T-helper 2 cell treated with Interferon-gamma antibody and Interleukin-4, amounts not matched to agents 5 μg/mL and 100 μg/mL, for 36 hours (primary cell): Measurements from ENCODE around the gene FRMD4B.

Experiments used
- DNase-seq: peaks from one replicate; pipeline ENCODE4 v3.0.0; 2021; ENCODE audit warnings: low spot score
- H3K27ac Mint-ChIP-seq: one replicate; pipeline ENCODE4 v1.8.0; 2021; ENCODE audit warnings: mild to moderate bottlenecking, mixed read lengths
- H3K27me3 Mint-ChIP-seq: one replicate; pipeline ENCODE4 v1.8.0; 2021; ENCODE audit warnings: low read depth, mixed read lengths
- H3K36me3 Mint-ChIP-seq: one replicate; pipeline ENCODE4 v1.8.0; 2021; ENCODE audit warnings: low read depth, mixed read lengths
- H3K4me1 Mint-ChIP-seq: one replicate; pipeline ENCODE4 v1.8.0; 2021; ENCODE audit warnings: low read depth, mixed read lengths
- H3K4me3 Mint-ChIP-seq: one replicate; pipeline ENCODE4 v1.8.0; 2022; ENCODE audit warnings: mild to moderate bottlenecking, moderate library complexity, mixed read lengths
- H3K9me3 Mint-ChIP-seq: one replicate; pipeline ENCODE4 v1.8.0; 2021; ENCODE audit warnings: mixed read lengths

FRMD4B gene

DNA sequence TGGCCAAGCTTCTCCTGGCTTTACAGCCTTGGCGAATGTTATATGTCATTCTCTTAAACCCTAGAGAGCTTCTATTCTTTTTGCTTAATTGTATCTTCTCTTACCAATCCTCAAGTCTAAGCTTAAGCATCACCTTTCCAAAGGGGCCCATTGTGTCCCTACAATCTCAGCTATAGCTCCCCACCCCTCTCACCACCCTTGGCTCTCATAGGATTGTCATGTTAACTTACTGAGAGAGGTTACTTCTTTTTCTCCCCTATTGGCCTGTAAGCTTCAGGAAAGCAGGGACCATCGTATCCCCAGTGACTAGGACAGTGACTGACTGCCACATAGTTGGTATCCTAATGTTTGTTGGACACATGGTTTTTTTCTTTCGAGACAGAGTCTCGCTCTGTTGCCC, 220.1 kb downstream of the FRMD4B start:
- Mint-ChIP-seq H3K27ac (no peak overlapping the region), H3K36me3 (peaks cover 3% of the 10 kb centered on the region), H3K4me1 (peaks cover 5% of the 10 kb centered on the region), H3K4me3 (no peak overlapping the region), H3K27me3 (no peaks in the 10 kb centered on the region), H3K9me3 (no peaks in the 10 kb centered on the region)
- no peak for DNase-seq

DNA sequence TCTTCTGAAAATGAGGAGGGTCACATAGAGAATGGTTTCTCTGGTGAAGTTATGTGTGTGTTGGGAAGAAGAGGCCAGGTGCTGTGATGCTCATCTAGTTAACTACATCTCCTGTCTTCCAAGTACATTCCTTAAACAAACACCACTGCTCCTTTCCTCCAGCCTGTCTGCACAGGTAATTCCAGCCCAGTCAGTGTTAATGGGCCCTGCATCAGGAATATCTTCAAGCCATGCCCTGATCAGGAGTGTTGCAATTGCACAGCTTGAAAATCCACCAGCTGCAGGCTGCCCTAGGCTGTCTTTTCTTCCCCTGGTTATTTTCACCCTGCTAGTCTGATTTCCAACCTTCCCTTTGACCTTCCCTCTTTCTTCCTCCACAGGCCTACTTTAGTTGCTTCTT, 221.6 kb downstream of the FRMD4B start:
- Mint-ChIP-seq H3K27me3 (no peaks in the 10 kb centered on the region), H3K36me3 (peaks cover 2% of the 10 kb centered on the region), H3K27ac (no peak overlapping the region), H3K4me3 (no peak overlapping the region), H3K9me3 (no peaks in the 10 kb centered on the region), H3K4me1 (peaks cover 13% of the 10 kb centered on the region)
- DNase-seq, result no peak

DNA sequence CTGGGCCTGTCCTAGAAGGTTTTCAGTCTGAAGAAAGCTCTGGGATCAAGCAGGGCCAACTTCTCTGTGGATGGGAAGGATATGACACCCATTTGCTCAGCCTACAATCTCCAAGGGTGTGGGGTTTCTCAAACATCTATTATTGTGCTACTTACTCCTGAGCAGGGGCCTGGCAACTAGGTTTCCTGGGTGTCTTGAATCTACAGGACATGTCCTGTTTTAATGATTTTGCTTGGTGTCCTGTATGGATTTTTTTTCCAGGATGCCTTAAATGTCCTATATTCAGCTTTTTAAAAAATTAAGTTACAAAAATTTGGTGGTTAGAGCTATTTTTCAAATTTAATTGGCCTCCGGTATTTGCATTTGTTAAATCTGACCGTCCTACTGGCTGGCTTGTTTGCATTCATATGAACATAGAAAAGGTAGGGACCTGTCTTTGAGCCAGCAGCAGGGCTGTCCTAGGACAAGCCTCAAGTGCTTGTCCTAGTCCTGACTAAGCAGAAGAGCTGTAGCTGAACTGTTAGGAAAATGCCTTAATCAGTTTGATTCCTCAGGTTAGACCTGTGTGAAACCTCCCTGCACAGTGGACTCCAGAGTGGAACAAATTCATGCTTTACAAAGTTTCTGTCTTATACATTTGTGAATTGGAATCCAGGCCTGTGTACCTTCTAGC, 223.4 kb downstream of the FRMD4B start:
- no peak overlapping the region for H3K27ac Mint-ChIP-seq
- no peaks in the 10 kb centered on the region for H3K9me3 Mint-ChIP-seq
- DNase-seq, result no peak
- peaks cover 2% of the 10 kb centered on the region for H3K27me3 Mint-ChIP-seq
- H3K36me3 Mint-ChIP-seq, result peaks cover under 1% of the 10 kb centered on the region
- peaks cover 13% of the 10 kb centered on the region for H3K4me1 Mint-ChIP-seq
- no peak overlapping the region for H3K4me3 Mint-ChIP-seq

DNA sequence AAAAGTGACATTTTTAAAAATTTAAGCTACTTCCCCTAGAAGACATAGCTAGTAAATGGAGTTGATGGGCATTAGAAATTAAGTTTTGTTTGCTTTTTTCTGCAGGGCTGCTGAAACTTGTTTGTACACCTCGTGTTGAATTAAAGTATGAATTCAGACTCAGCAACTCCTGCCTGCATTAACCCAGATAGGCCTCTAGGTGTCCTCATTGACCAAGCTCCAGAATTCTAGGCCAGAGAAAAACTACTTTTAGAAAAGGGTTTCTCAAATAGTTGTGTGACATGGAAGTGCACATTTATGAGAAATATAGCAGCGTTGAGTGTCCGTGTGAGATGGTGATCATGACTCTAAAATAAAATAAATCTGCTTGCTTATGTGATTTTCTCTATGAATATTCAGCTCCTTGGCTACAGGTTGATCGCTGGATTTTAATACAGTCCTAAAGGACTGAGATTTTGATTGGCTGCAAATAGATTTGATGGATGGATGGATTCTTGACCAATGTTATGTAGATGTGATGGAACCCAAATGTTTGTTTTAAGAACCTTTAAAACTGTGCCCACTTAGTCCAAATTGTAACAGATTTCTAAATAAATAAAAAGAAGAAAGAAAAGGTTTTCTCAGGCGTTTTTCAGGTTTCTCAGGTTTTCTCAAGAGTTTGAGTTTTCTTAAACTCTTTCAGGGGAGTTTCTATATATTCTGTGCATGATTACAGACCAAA, 224.1 kb downstream of the FRMD4B start:
- H3K27me3 Mint-ChIP-seq, result peaks cover 3% of the 10 kb centered on the region
- no peaks in the 10 kb centered on the region for H3K36me3 Mint-ChIP-seq
- no peaks in the 10 kb centered on the region for H3K9me3 Mint-ChIP-seq
- H3K4me3 Mint-ChIP-seq, result no peak overlapping the region
- H3K4me1 Mint-ChIP-seq, result peaks cover 13% of the 10 kb centered on the region
- no peak overlapping the region for H3K27ac Mint-ChIP-seq
- DNase-seq, result peak; percentile 23

DNA sequence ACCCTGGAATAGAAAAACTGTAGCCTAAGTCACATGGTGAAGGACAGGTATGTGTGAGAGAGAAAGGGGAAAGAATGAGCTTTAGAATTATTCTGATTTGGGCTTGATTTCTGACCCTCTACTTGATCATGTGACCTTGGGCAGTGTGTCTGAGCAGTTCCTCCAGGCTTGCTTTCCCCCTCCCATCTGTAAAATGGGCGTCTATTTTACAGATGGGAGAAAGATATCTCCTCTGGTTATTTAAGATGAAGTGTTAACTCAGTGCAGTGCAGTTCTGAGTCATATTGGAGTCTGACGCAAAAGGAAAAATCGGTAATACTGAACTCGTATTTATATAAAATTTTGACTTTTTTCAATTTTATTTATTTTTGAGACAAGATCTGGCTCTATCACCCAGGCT, 225.4 kb downstream of the FRMD4B start:
- Mint-ChIP-seq H3K27me3 (peaks cover 6% of the 10 kb centered on the region), H3K4me1 (peaks cover 13% of the 10 kb centered on the region), H3K36me3 (no peaks in the 10 kb centered on the region), H3K4me3 (no peak overlapping the region), H3K27ac (no peak overlapping the region), H3K9me3 (no peaks in the 10 kb centered on the region)
- no peak for DNase-seq

DNA sequence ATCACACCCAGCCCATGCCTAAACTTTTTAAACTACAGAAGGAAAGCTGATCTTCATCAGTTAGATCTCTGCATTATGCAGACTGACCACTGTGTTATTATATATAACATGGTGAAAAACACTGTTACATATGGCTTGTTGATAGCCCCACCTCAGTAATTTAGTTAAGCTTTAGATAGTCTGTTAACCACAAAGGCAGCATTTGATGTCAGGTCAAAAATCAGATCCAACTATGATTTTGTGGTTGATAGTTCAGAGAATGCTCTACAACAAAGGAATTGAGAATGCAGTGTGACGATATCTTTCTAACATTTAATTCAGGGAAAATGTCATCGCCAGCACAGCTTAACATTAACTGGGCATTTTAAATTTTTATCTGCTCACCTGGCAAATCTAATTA, 225.8 kb downstream of the FRMD4B start:
- H3K27ac Mint-ChIP-seq, result no peak overlapping the region
- DNase-seq, result no peak
- H3K4me1 Mint-ChIP-seq, result peaks cover 13% of the 10 kb centered on the region
- no peaks in the 10 kb centered on the region for H3K9me3 Mint-ChIP-seq
- no peaks in the 10 kb centered on the region for H3K36me3 Mint-ChIP-seq
- no peak overlapping the region for H3K4me3 Mint-ChIP-seq
- peaks cover 10% of the 10 kb centered on the region for H3K27me3 Mint-ChIP-seq

DNA sequence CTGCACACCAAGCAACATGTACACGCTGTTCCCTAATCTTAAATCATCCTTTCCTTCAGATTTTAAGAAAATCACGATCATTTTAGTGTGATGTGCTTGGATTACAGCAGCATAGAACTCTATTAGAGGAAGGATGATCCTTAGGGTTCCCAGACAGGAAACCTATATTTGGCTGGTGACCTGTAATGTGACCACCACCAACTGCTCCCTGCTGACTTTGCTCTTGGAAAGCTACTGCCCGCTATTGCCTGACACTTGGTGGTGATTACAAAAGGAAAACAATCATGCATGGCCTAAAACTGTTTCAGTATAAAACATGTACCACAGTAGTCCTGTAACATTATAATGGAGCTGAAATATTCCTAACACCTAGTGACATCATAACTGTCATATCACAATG, 236.3 kb downstream of the FRMD4B start:
- Mint-ChIP-seq H3K27me3 (peaks cover 15% of the 10 kb centered on the region), H3K36me3 (no peaks in the 10 kb centered on the region), H3K4me3 (no peak overlapping the region), H3K27ac (no peak overlapping the region), H3K9me3 (no peaks in the 10 kb centered on the region), H3K4me1 (no peaks in the 10 kb centered on the region)
- DNase-seq, result no peak

DNA sequence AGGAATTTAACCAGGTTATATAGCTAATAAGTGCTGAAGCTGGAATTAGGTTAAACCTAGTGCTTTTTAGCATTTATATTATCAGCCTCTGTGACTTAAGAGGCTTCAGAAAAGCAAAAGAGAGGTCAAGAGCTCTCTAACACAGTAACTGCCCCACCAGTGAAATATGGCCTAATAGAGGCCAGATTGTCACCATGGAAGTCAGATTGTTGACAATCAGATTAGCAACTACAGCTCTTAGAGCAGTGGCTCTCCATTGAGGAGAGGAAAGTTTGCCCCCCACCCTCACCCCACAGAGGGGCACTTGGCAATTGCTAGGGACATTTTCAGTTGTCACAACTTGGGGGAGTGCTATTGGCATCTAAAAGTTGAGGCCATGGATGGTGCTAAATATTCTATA, 240.2 kb downstream of the FRMD4B start:
- Mint-ChIP-seq H3K36me3 (no peaks in the 10 kb centered on the region), H3K4me3 (no peak overlapping the region), H3K9me3 (no peaks in the 10 kb centered on the region), H3K4me1 (no peaks in the 10 kb centered on the region), H3K27me3 (peaks cover 5% of the 10 kb centered on the region), H3K27ac (no peak overlapping the region)
- no peak for DNase-seq

DNA sequence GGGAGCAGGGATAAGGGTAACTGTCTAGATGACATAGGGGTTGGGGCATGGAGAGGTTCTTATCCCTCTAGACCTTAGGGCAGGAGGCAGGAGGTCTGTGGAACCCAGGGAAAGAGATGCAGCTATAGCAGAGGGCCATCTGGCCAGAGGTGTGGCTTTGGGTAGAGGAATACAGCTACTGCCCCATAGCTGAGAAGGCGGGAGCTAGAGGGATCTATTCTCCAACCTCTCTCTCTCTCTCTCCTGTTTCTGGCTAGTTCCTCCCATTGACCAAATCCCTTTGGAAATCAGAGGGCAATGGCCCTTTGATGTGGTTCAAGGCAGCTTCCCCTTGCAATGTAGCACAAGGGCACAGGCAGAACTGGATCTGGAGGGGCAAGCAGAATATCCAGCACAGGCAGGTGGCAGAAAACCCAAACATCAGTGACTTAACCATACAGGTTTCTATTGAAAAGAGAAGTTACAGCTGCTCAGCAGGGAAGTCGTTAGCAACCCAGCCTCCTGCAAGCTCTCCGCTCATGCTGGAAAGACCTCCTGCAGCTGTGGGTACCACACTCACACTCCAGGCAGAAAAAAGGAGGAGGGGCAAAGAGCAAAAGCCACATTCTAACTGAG, 241.2 kb downstream of the FRMD4B start:
- Mint-ChIP-seq H3K36me3 (no peaks in the 10 kb centered on the region), H3K27ac (no peak overlapping the region), H3K4me1 (no peaks in the 10 kb centered on the region), H3K4me3 (no peak overlapping the region), H3K27me3 (peaks cover 11% of the 10 kb centered on the region), H3K9me3 (no peaks in the 10 kb centered on the region)
- DNase-seq, result no peak

DNA sequence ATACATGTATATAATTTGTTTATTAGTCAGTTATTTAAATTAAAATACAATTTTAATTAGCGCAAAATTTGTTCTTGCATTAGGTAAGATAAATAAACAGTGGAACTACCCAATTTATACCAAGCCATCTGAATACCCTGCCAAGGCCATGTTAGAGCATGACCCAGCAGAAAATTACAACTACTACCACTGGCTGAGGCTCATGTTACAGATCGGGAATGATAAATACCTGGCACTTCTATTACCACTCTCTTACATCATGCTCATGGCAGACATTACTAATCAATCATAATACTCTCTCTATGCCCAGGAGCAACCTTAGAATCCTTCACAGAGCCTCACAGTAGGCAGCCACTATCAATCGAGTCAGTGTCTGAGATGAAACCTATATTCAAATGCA, 242.3 kb downstream of the FRMD4B start:
- DNase-seq, result no peak
- Mint-ChIP-seq H3K4me3 (no peak overlapping the region), H3K27me3 (peaks cover 21% of the 10 kb centered on the region), H3K36me3 (no peaks in the 10 kb centered on the region), H3K27ac (no peak overlapping the region), H3K4me1 (no peaks in the 10 kb centered on the region), H3K9me3 (no peaks in the 10 kb centered on the region)

DNA sequence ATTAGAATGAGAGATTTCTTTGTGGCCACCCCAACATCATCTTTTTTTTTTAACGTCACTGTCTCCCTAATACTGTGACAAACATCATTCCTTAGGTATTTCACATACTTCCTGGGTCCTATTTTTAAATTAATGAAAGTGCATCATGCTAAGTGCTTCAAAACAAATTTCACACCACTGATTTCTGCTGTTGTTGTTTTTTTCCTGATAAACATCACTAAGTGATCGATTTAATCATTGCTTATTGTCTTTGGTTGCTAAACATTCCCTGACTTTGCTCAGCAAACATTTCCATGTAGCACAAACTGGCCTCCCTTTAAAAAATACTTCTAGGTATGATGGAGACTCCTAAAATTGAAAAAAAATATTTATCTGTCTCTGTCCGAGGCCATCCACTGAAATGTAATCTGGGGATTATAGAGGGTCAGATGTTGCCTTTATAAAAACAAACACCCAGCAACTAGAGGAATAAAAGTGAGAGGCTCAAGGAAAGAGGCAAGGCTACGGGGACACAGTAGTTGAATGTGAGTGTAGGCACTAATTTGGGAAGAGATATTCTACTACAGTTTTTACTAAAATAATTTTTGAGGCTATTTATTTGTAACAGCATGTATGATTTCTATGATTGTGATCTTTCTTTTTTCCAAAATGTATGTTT, 243.0 kb downstream of the FRMD4B start:
- H3K36me3 Mint-ChIP-seq, result no peaks in the 10 kb centered on the region
- H3K4me3 Mint-ChIP-seq, result no peak overlapping the region
- peaks cover 24% of the 10 kb centered on the region for H3K27me3 Mint-ChIP-seq
- H3K4me1 Mint-ChIP-seq, result no peaks in the 10 kb centered on the region
- H3K9me3 Mint-ChIP-seq, result no peaks in the 10 kb centered on the region
- no peak for DNase-seq
- H3K27ac Mint-ChIP-seq, result no peak overlapping the region

DNA sequence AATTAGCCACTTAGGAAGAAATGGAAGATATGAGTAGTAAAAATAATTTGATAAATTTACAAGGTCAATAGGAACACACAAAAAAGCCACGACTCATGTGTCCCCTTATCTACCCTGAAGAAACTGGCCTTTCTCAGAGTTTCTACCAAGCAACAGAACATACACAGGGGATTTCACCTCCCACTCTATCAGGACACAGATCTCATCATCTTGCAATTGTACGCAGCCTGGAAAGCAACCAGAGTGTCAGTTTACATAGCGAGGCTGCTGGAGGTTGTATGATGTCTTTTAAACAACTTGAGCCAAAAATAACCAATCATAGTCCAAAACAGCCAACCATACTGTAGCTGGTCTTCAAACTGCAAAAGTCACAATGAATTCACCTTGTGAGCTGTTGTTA, 243.8 kb downstream of the FRMD4B start:
- H3K9me3 Mint-ChIP-seq, result no peaks in the 10 kb centered on the region
- H3K27ac Mint-ChIP-seq, result no peak overlapping the region
- DNase-seq, result no peak
- no peak overlapping the region for H3K4me3 Mint-ChIP-seq
- no peaks in the 10 kb centered on the region for H3K4me1 Mint-ChIP-seq
- no peaks in the 10 kb centered on the region for H3K36me3 Mint-ChIP-seq
- H3K27me3 Mint-ChIP-seq, result peaks cover 26% of the 10 kb centered on the region

DNA sequence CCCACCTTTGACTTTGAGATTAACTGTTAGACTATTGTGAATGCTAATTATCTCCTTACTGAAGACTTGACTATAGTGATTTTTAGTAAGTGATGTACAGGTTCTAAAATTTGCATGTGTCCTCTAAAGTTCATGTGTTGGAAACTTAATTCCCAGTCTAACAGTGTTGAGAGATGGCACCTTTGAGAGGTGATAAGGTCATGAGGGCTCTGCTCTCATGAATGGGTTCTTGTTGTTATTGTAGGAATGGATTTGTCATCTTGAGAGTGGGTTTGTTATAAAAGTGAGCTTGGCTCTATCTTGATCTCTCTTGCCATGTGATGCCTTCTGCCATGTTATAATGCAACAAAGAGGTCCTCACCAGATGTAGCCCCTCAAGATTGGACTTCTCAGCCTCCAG, 244.6 kb downstream of the FRMD4B start:
- H3K9me3 Mint-ChIP-seq, result no peaks in the 10 kb centered on the region
- H3K36me3 Mint-ChIP-seq, result no peaks in the 10 kb centered on the region
- DNase-seq, result no peak
- no peaks in the 10 kb centered on the region for H3K4me1 Mint-ChIP-seq
- H3K4me3 Mint-ChIP-seq, result no peak overlapping the region
- peaks cover 32% of the 10 kb centered on the region for H3K27me3 Mint-ChIP-seq
- H3K27ac Mint-ChIP-seq, result no peak overlapping the region

DNA sequence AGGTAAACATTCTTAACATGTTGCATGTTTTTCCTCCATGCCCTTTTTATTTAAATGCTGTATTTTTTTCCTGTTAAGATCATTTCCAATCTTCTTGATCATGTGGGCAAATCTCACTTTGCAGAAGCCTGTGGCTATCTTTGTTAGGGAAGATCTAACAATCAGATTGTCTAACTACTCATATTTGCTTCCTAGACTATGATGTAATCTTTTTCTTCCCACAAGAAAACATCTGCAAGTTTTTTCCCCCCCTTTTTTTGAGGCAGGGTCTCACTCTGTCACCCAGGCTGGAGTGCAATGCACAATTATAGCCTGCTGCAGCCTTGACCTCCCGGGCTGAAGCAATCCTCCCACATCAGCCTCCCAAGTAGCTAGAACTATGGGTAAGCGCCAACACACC, 248.5 kb downstream of the FRMD4B start:
- Mint-ChIP-seq H3K9me3 (no peaks in the 10 kb centered on the region), H3K4me1 (no peaks in the 10 kb centered on the region), H3K4me3 (no peak overlapping the region), H3K27me3 (peaks cover 33% of the 10 kb centered on the region), H3K27ac (no peak overlapping the region), H3K36me3 (no peaks in the 10 kb centered on the region)
- no peak for DNase-seq
